Lung (tissue), 12 donors: ENCODE measurements around the gene MYZAP. TPM values are rescaled to one million over a fixed set of nuclear protein-coding genes. Genes with fewer than 3 reads are reported as not detected.
A peak's percentile ranks its signal among the peaks of the same experiment; 100 is the strongest.

Experiments used
- ATAC-seq: fragments of 200-7000 bp; cut with Tn5 transposase; one replicate; pipeline ENCODE4 v1.9.1; 2020; ENCODE audit warnings: moderate number of reproducible peaks; ENCODE audit not compliant: insufficient read depth, low FRiP score
- DNase-seq, 3 donors: peaks; one replicate each; pipeline ENCODE4 v3.0.0-alpha.2; 2013 to 2017
- H3K27ac ChIP-seq, 2 donors: one replicate each; pipeline ENCODE4 v1.5.1; 2013; ENCODE audit warnings: mild to moderate bottlenecking in 2 of 2, moderate library complexity in 2 of 2, control low read depth in 1 of 2, inconsistent platforms in 1 of 2, low read depth in 1 of 2, low read length in 1 of 2
- H3K27me3 ChIP-seq, 3 donors: one replicate each; pipeline ENCODE4 v1.5.1; 2013; ENCODE audit warnings: low read length in 2 of 3; ENCODE audit not compliant: control insufficient read depth in 3 of 3, insufficient read depth in 3 of 3
- H3K36me3 ChIP-seq, 4 donors: one replicate each; pipeline ENCODE4 v1.5.1; 2013; ENCODE audit warnings: low read length in 4 of 4, mild to moderate bottlenecking in 1 of 4, moderate library complexity in 1 of 4; ENCODE audit not compliant: control insufficient read depth in 4 of 4, insufficient read depth in 4 of 4
- H3K4me1 ChIP-seq, 5 donors: one replicate each; pipeline ENCODE4 v1.5.1; 2013; ENCODE audit warnings: low read length in 5 of 5, mild to moderate bottlenecking in 2 of 5, moderate library complexity in 1 of 5; ENCODE audit not compliant: control insufficient read depth in 5 of 5, insufficient read depth in 5 of 5
- H3K4me3 ChIP-seq: one replicate; pipeline ENCODE4 v1.5.1; 2013; ENCODE audit warnings: mild to moderate bottlenecking, control low read depth, moderate library complexity
- H3K9ac ChIP-seq, 2 donors: one replicate each; pipeline ENCODE4 v1.5.1; 2013; ENCODE audit warnings: low read length in 2 of 2, control low read depth in 1 of 2; ENCODE audit not compliant: insufficient read depth in 1 of 2
- H3K9me3 ChIP-seq, 4 donors: one replicate each; pipeline ENCODE4 v1.5.1; 2013; ENCODE audit warnings: low read length in 3 of 4, mild to moderate bottlenecking in 1 of 4, moderate library complexity in 1 of 4; ENCODE audit not compliant: control insufficient read depth in 4 of 4, insufficient read depth in 3 of 4
- WGBS, 2 donors: extraction: QIAGEN DNeasy Blood & Tissue Kit; methylation state at CpG; one replicate each; pipeline ENCODE4 v1.1.7; 2013; 5-methylcytosine and 5-hydroxymethylcytosine counted together
- polyA plus RNA-seq, 2 donors: library from polyadenylated mRNA; stranded (reverse); fragments of 200-250 nt; gene quantifications; one replicate each; pipeline ENCODE4 v1.2.1, GENCODE V29; 2013
- total RNA-seq, 2 donors: library from RNA; depleted of rRNA in 1 of 2; stranded (reverse); fragments of >200 nt in 1 of 2; gene quantifications; one replicate each; pipeline ENCODE4 v1.2.1, GENCODE V29; 2014 to 2021
- TF ChIP-seq, protein P1 (sequence below): IDR thresholded peaks from 2 replicates; pipeline ENCODE4 v1.5.1; 2012; ENCODE audit warnings: mild to moderate bottlenecking; ENCODE audit errors: control extremely low read depth, extremely low read depth
- donor health status: control.
- donor health status: control.
- donor health status: Bipolar disorder and iron deficiency.
- donor health status: healthy.
- donor health status: DM: yes; HTN: yes; CAD: no.

MYZAP gene
- total and polyA plus RNA-seq, 4 donors: 6.9 to 36.9 (median 11.6) TPM

DNA sequence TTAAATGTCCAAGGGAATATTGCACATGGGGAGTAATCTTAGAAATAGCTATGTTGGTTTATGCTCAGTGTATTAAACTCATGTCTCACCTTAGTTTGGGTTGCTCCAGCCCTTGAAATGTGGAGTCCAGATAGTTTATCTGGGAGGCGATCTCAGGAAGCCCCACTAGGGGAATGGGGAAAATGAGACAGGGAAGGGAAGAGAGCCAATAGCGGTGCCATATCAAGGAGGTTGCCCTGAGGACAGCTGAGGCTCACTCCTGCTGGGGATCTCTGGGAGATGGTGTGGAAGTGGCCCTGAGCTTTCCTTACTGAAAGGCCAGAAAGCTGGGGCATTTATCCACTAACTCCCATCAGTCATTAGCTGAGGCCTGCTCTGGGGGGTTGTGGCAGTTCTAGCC is 71.6 kb downstream of the MYZAP start:
- TF ChIP-seq, protein P1, sequence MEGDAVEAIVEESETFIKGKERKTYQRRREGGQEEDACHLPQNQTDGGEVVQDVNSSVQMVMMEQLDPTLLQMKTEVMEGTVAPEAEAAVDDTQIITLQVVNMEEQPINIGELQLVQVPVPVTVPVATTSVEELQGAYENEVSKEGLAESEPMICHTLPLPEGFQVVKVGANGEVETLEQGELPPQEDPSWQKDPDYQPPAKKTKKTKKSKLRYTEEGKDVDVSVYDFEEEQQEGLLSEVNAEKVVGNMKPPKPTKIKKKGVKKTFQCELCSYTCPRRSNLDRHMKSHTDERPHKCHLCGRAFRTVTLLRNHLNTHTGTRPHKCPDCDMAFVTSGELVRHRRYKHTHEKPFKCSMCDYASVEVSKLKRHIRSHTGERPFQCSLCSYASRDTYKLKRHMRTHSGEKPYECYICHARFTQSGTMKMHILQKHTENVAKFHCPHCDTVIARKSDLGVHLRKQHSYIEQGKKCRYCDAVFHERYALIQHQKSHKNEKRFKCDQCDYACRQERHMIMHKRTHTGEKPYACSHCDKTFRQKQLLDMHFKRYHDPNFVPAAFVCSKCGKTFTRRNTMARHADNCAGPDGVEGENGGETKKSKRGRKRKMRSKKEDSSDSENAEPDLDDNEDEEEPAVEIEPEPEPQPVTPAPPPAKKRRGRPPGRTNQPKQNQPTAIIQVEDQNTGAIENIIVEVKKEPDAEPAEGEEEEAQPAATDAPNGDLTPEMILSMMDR: no peak
- H3K27ac ChIP-seq: no peak overlapping the region

DNA sequence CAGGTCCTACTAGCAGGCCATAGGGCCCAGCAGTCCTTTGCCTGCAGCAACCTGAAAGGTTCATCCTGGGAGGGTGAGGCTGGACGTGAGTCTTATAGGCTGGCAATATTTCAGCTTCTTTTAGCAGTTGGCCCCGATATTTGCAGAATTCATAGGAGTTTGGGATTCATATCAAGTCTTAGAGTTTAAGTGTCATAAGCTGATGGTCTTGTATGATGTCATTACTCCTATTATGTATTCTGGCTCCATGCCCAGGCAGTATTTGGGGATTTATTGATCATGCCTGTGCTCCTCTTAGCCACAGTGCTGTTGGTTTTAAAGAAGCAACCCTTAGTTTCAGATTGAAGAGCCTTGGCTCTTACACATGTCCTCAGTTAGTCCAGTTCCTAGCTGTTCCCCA is 73.5 kb downstream of the MYZAP start:
- H3K36me3 ChIP-seq: peaks cover 0 to 2% (median 0%) of the 10 kb centered on the region in 4 donors
- TF ChIP-seq, protein P1: no peak
- H3K9me3 ChIP-seq: no peaks in the 10 kb centered on the region
- 83 to 95% methylated on average over 2 of the region's 2 CpGs for WGBS, 2 donors
- DNase-seq (no peak), ATAC-seq (no peak)
- peak overlapping the region in 1 of 2 donors; percentile 28 for H3K27ac ChIP-seq
- no peak overlapping the region for H3K4me3 ChIP-seq
- no peak overlapping the region for H3K9ac ChIP-seq
- H3K4me1 ChIP-seq: peaks cover 0 to 25% (median 10%) of the 10 kb centered on the region in 5 donors
- H3K27me3 ChIP-seq: no peaks in the 10 kb centered on the region

More for the DNA sequence above, 71.6 kb downstream of the MYZAP start:
- ATAC-seq (no peak), DNase-seq (no peak)
- 97 to 98% methylated on average over 2 of the region's 2 CpGs for WGBS, 2 donors
- Histone ChIP-seq H3K4me1 (peaks cover 0 to 25% (median 10%) of the 10 kb centered on the region in 5 donors), H3K36me3 (peaks cover 0 to 2% (median under 1%) of the 10 kb centered on the region in 4 donors), H3K9ac (no peak overlapping the region), H3K4me3 (no peak overlapping the region), H3K9me3 (no peaks in the 10 kb centered on the region), H3K27me3 (no peaks in the 10 kb centered on the region)

DNA sequence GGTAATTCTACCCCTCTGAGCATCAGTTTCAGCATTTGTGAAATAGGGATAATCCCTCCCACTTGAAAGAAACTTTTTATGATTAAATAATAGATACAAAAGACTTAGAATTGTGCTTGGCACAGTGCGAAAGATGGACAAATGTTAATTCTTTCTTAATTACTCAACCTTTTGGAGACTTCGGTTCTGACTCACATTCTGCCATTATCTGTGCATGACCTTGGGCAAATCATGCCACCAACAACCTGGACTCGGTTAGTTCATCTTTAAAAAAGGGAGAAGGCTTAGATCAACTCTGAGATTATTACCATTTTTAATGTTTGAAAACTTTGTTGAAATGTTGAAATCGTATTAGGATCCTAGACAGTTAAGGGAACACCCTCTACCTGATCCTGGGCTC is 74.2 kb downstream of the MYZAP start:
- WGBS, 2 donors: 80 to 87% methylated on average over 4 of the region's 4 CpGs
- DNase-seq: no peak
- H3K9me3 ChIP-seq: no peaks in the 10 kb centered on the region

More for the DNA sequence above, 74.2 kb downstream of the MYZAP start:
- Histone ChIP-seq H3K4me3 (no peak overlapping the region), H3K36me3 (peaks cover 0 to 2% (median 0%) of the 10 kb centered on the region in 4 donors), H3K4me1 (peaks cover 0 to 22% (median 10%) of the 10 kb centered on the region in 5 donors), H3K27ac (peak overlapping the region in 1 of 2 donors; percentile 68), H3K27me3 (no peaks in the 10 kb centered on the region), H3K9ac (no peak overlapping the region)
- TF ChIP-seq, protein P1: no peak
- no peak for ATAC-seq
